Mucosa of descending colon (tissue), 3 donors: ENCODE measurements around the gene MDN1. TPM values are rescaled to one million over a fixed set of nuclear protein-coding genes. Genes with fewer than 3 reads are reported as not detected.
A peak's percentile ranks its signal among the peaks of the same experiment; 100 is the strongest.

Experiments used
- ATAC-seq: fragments of 200-7000 bp; cut with Tn5 transposase; one replicate; pipeline ENCODE4 v1.9.1; 2020; ENCODE audit warnings: mild to moderate bottlenecking, moderate library complexity
- DNase-seq, 3 donors: peaks; one replicate each; pipeline ENCODE4 v3.0.0-alpha.2; 2020
- H3K36me3 ChIP-seq: fragments of 200-600 bp; one replicate; pipeline ENCODE4 v1.8.0; 2021; ENCODE audit warnings: low read depth, mild to moderate bottlenecking
- H3K4me1 ChIP-seq: fragments of 200-600 bp; one replicate; pipeline ENCODE4 v1.8.0; 2021; ENCODE audit warnings: low read depth, mild to moderate bottlenecking
- H3K4me3 ChIP-seq: fragments of 200-600 bp; one replicate; pipeline ENCODE4 v1.8.0; 2021; ENCODE audit warnings: mild to moderate bottlenecking
- H3K9me3 ChIP-seq: fragments of 200-600 bp; one replicate; pipeline ENCODE4 v1.8.0; 2021; ENCODE audit warnings: mild to moderate bottlenecking
- CTCF ChIP-seq: fragments of 200-600 bp; IDR thresholded peaks from one replicate; pipeline ENCODE4 v1.8.0; 2022; ENCODE audit warnings: antibody characterized with exemption, mild to moderate bottlenecking
- intact Hi-C, 2 donors: fragments of 100-400 bp; cut with DNase I in 1 of 2; cut with micrococcal nuclease in 1 of 2; formaldehyde crosslinking; loops; one replicate each; pipeline versions ENCODE4 v1.11.0 to v1.11.1; 2022; cut with DNase I, micrococcal nuclease
- total RNA-seq, 3 donors: library from RNA; stranded (reverse); fragmentation: NEBNext Ultra II Directional in 2 of 3; extraction: Animal tissue kit (Norgen Biotek cat#: 25700) in 2 of 3; gene quantifications; one replicate each; pipeline versions ENCODE4 v1.2.1 to v1.2.4, GENCODE V29; 2021 to 2023
- donor health status: DM: no; HTN: no; CAD: no; lungs with moderate emphysema.
- donor health status: DM: no; HTN: no; CAD: no.
- donor health status: DM: no; HTN: yes; CAD: no.

Gene MDN1
- total RNA-seq, 3 donors from 2014 or later: 23.6 to 37.8 (median 32.5) TPM

GRCh38 chr6:89729818-89730217 is 89.8 kb downstream of the MDN1 start:
- H3K4me3 ChIP-seq: no peak overlapping the region
- no peaks in the 10 kb centered on the region for H3K36me3 ChIP-seq
- DNase-seq: no peak
- intact Hi-C loops: no loop called here
- no peak for TF ChIP-seq CTCF
- H3K9me3 ChIP-seq: no peaks in the 10 kb centered on the region
- ATAC-seq: peak; percentile 36
- H3K4me1 ChIP-seq: no peaks in the 10 kb centered on the region

GRCh38 chr6:89727501-89727900 is 92.1 kb downstream of the MDN1 start:
- DNase-seq (no peak), ATAC-seq (no peak)
- intact Hi-C loops: no loop called here
- Histone ChIP-seq H3K4me3 (no peak overlapping the region), H3K4me1 (no peaks in the 10 kb centered on the region), H3K36me3 (no peaks in the 10 kb centered on the region), H3K9me3 (no peaks in the 10 kb centered on the region)
- TF ChIP-seq CTCF: no peak

- intact Hi-C loops: no loop called here
Measured at GRCh38 chr6:89724981-89725380, 94.6 kb downstream of the MDN1 start.

GRCh38 chr6:89723046-89723445 is 96.5 kb downstream of the MDN1 start:
- no peak for TF ChIP-seq CTCF
- no peaks in the 10 kb centered on the region for H3K9me3 ChIP-seq
- ATAC-seq (no peak), DNase-seq (no peak)
- no peaks in the 10 kb centered on the region for H3K36me3 ChIP-seq
- H3K4me1 ChIP-seq: no peaks in the 10 kb centered on the region
- intact Hi-C loops: no loop called here
- H3K4me3 ChIP-seq: no peak overlapping the region

More at GRCh38 chr6:89724981-89725380, 94.6 kb downstream of the MDN1 start:
- DNase-seq (no peak), ATAC-seq (no peak)
- Histone ChIP-seq H3K4me3 (no peak overlapping the region), H3K4me1 (no peaks in the 10 kb centered on the region), H3K9me3 (no peaks in the 10 kb centered on the region), H3K36me3 (no peaks in the 10 kb centered on the region)
- TF ChIP-seq CTCF: no peak

GRCh38 chr6:89716532-89716931 is 103.1 kb downstream of the MDN1 start:
- no peak for DNase-seq
- ATAC-seq: no peak

More at GRCh38 chr6:89716532-89716931, 103.1 kb downstream of the MDN1 start:
- no peaks in the 10 kb centered on the region for H3K36me3 ChIP-seq
- no peak for TF ChIP-seq CTCF
- intact Hi-C loops: no loop called here
- no peaks in the 10 kb centered on the region for H3K4me1 ChIP-seq
- H3K9me3 ChIP-seq: no peaks in the 10 kb centered on the region
- H3K4me3 ChIP-seq: no peak overlapping the region
